Spinal cord (tissue), 10 donors: ENCODE results near the gene LRRC8E. TPM values are rescaled to one million over a fixed set of nuclear protein-coding genes. Genes with fewer than 3 reads are reported as not detected.
A peak's percentile ranks its signal among the peaks of the same experiment; 100 is the strongest.
"Not testable (repeated sequence)": the region's sequence is repeated elsewhere in the genome, so short reads cannot be mapped to it uniquely, and the experiment has no call there.

Experiments used
- DNase-seq, 6 donors: peaks; one replicate each; pipeline versions ENCODE4 v3.0.0 to v3.0.0-alpha.2; 2013 to 2015; ENCODE audit warnings: low spot score in 6 of 6, low read depth in 4 of 6
- H3K27ac ChIP-seq: one replicate; pipeline ENCODE4 v1.5.1; 2013; ENCODE audit warnings: low read depth, low read length, control low read depth
- H3K27me3 ChIP-seq: one replicate; pipeline ENCODE4 v1.6.1; 2013; ENCODE audit warnings: low read length; ENCODE audit not compliant: control insufficient read depth, insufficient read depth
- H3K36me3 ChIP-seq: one replicate; pipeline ENCODE4 v1.6.1; 2013; ENCODE audit warnings: low read length; ENCODE audit not compliant: control insufficient read depth, insufficient read depth
- H3K4me1 ChIP-seq: one replicate; pipeline ENCODE4 v1.6.1; 2013; ENCODE audit warnings: low read length; ENCODE audit not compliant: control insufficient read depth, insufficient read depth
- H3K4me3 ChIP-seq: one replicate; pipeline ENCODE4 v1.5.1; 2013; ENCODE audit warnings: low read depth, low read length, control low read depth
- H3K9me3 ChIP-seq: one replicate; pipeline ENCODE4 v1.6.1; 2013; ENCODE audit warnings: low read length; ENCODE audit not compliant: control insufficient read depth, insufficient read depth
- WGBS: methylation state at CpG from one replicate; pipeline ENCODE4 v1.1.5; 2013; ENCODE audit warnings: missing lambda C conversion rate; ENCODE audit not compliant: insufficient coverage; 5-methylcytosine and 5-hydroxymethylcytosine counted together
- polyA plus RNA-seq, 2 donors: library from polyadenylated mRNA; unstranded; fragments of 120-200 nt; gene quantifications; one replicate each; pipeline ENCODE4 v1.2.1, GENCODE V29; 2013; ENCODE audit not compliant: insufficient read length in 2 of 2
- total RNA-seq, 2 donors: library from RNA; depleted of rRNA in 1 of 2; stranded (reverse); fragments of 120-200 nt in 1 of 2; fragments of >200 nt in 1 of 2; gene quantifications; one replicate each; pipeline versions ENCODE4 v1.2.3 to v1.2.4, GENCODE V29; 2013 to 2014
- donor health status: healthy.

The LRRC8E gene
- total and polyA plus RNA-seq, 4 donors: 0.40 to 0.77 (median 0.66) TPM; not detected in 1

GRCh38 chr19:7928741-7929701 is 40.7 kb downstream of the LRRC8E start:
- H3K4me3 ChIP-seq: no peak overlapping the region
- peak in 1 of 6 donors; percentile 55 for DNase-seq
- WGBS: 51% methylated on average over 19 of the region's 24 CpGs
- H3K27me3 ChIP-seq: no peaks in the 10 kb centered on the region
- H3K4me1 ChIP-seq: peaks cover 54% of the 10 kb centered on the region
- H3K27ac ChIP-seq: peak overlapping the region; percentile 54
- H3K36me3 ChIP-seq: peaks cover 80% of the 10 kb centered on the region
- H3K9me3 ChIP-seq: no peaks in the 10 kb centered on the region

- H3K9me3 ChIP-seq, H3K27me3 ChIP-seq, DNase-seq, H3K27ac ChIP-seq, H3K4me3 ChIP-seq: not testable (repeated sequence)
- WGBS: 96% methylated on average over 9 of the region's 11 CpGs
- peaks cover 44% of the 10 kb centered on the region for H3K4me1 ChIP-seq
- peaks cover 81% of the 10 kb centered on the region for H3K36me3 ChIP-seq
Observed at GRCh38 chr19:7930030-7930429, 41.7 kb downstream of the LRRC8E start.

DNA sequence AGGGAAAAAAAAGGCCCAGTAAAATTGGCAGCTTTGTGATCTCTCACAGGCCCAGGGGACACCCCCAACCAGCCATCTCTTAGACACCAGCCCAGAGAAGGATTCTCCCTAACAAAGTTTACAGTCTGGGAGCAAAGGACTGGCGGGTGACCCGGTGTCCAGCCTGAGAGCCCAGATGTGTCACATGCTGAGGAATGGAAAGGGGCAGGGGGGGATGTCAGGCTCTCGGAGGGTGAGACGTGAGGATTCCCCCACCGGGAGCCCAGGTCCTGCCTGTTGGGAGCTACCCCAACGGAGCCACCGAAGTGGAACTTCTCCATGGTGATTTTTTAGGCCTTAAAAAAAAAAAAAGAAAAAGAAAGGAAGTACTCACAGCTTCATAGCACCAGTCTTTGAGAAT is 42.5 kb downstream of the LRRC8E start:
- peaks cover 89% of the 10 kb centered on the region for H3K36me3 ChIP-seq
- peaks cover 44% of the 10 kb centered on the region for H3K4me1 ChIP-seq
- no peaks in the 10 kb centered on the region for H3K9me3 ChIP-seq
- H3K27me3 ChIP-seq: no peaks in the 10 kb centered on the region
- H3K4me3 ChIP-seq: no peak overlapping the region
- WGBS: 83% methylated on average over 6 of the region's 7 CpGs
- H3K27ac ChIP-seq: no peak overlapping the region
- DNase-seq: no peak

DNA sequence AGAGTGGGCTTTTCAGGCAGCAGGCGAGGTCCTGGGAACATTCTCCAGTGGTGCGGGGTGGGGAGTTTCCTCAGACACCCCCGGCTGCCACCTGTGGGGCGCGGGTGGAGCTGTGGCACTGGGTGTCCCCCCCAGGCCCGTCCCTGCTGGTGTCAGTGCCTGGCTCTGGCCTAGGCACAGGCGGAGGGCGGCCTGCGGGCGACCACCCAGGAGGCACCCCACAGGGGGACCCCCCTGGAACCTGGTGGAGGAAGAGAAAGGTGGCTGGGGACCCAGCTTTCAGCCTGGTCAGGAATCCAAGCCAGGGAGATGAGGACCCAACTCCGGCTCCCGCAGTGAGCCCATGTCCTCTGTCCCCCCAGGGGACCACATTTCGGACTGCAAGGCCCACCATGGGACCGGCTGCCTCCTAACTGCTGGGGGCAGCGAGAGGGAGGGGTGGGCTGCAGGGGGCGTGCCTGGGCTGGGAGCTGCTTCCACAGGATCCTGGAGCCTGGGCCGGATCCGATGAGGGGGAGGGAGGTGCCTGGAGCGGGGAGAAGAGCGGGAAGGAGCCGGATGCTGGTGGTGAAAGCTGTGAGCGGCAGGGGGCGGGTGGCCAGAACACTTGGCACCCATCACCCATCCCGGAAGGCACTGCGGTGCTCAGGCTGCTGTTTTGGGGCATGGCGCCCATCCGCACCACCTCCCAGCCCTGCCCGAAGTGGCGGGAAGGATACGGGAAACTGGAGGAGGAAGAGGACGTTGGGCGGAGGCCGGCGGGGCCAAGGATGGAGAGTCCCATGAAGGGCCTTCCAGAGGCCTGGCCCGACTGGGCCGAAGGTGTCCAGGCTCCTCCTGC is 43.1 kb downstream of the LRRC8E start:
- H3K4me3 ChIP-seq: no peak overlapping the region
- no peaks in the 10 kb centered on the region for H3K27me3 ChIP-seq
- no peak overlapping the region for H3K27ac ChIP-seq
- peaks cover 40% of the 10 kb centered on the region for H3K4me1 ChIP-seq
- 95% methylated on average over 36 of the region's 36 CpGs for WGBS
- H3K9me3 ChIP-seq: no peaks in the 10 kb centered on the region
- DNase-seq: no peak
- peaks cover 94% of the 10 kb centered on the region for H3K36me3 ChIP-seq

GRCh38 chr19:7932276-7932929 is 44.1 kb downstream of the LRRC8E start:
- peaks cover 93% of the 10 kb centered on the region for H3K36me3 ChIP-seq
- H3K9me3 ChIP-seq: no peaks in the 10 kb centered on the region
- no peak overlapping the region for H3K27ac ChIP-seq
- H3K4me3 ChIP-seq: no peak overlapping the region
- no peak for DNase-seq
- no peaks in the 10 kb centered on the region for H3K27me3 ChIP-seq
- peaks cover 30% of the 10 kb centered on the region for H3K4me1 ChIP-seq
- 95% methylated on average over 22 of the region's 32 CpGs for WGBS

DNA sequence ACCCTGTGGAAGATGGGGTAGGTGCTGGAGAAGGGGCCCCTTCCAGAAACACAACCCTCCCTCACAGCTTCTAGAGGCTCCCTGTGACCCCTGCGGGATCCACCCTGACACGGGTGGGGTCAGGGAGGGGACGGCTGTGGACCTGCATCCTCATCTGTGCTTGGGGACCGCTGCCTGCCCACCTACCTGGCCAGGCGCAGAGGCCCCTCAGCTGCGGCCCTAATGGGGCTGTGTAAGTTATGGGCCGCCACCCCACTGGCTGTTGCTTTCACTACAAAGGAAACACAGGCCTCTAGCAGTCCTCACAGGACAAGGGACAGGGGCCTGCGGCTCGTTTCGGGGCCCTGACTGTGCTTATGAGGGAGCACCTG is 44.6 kb downstream of the LRRC8E start:
- Histone ChIP-seq H3K27me3 (no peaks in the 10 kb centered on the region), H3K4me3 (no peak overlapping the region), H3K27ac (no peak overlapping the region), H3K9me3 (no peaks in the 10 kb centered on the region), H3K36me3 (peaks cover 93% of the 10 kb centered on the region), H3K4me1 (peaks cover 25% of the 10 kb centered on the region)
- WGBS: 94% methylated on average over 8 of the region's 10 CpGs
- DNase-seq: no peak

DNA sequence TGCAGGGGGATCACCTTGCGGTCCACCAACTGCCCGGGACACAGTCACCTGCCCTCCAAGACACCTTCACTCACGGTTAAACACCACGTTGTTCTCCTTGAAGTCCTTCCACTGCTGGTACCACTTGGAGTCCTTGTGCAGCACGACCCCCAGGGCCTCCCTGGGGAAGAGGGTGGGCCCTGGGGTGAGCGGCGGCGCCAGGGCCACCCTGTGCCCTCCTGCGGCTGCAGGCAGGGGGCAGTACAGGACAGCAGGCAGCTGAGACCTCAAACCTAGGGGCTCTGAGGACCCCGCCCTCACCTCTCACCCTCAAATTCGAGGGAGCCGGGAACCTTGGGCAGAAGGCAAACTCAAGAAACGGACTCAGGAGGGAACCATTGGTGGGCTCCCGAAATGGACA is 45.1 kb downstream of the LRRC8E start:
- H3K27me3 ChIP-seq: no peaks in the 10 kb centered on the region
- H3K36me3 ChIP-seq: peaks cover 90% of the 10 kb centered on the region
- H3K4me3 ChIP-seq: no peak overlapping the region
- H3K9me3 ChIP-seq: no peaks in the 10 kb centered on the region
- H3K4me1 ChIP-seq: peaks cover 20% of the 10 kb centered on the region
- H3K27ac ChIP-seq: no peak overlapping the region
- 87% methylated on average over 13 of the region's 14 CpGs for WGBS
- no peak for DNase-seq

DNA sequence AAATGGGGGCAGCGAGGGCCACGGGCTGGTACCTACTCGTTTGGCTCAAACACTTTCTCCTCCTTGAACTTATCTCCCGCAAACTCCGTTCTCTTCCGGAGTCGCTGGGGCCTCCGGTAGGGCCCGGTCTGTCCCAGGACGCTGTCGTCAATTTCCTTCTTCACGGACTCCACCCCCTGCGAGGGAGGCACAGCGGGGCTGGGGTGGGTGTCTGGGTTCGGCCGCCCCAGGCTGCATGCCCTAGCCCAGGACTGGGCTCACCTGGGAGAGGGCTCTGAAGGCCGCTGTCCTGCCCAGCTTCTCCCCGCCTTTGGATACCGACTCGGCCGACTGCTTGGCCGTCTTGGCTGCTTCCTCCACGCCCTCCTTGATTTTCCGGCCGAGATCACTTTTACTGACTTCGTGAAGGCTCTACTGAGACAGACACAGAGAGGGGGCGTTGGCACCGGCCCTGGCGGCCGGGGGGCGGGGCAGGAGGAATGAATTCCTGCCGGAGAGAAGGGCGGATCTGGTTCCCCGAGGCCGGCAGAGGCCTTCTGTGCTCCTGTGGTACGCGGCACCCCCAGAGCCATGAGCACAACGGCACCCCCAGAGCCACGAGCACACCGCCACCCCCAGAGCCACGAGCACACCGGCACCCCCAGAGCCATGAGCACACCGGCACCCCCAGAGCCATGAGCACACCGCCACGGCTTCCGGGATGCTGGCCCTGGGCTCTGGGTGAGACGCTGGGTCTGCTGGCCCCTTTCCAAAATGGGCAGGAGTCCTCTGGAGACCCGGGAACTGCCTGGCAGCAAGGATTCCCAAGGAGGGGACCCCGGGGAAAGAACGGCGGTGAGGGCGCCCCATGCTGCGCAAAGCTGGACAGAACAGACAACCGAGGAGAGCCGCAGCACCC is 45.8 kb downstream of the LRRC8E start:
- no peak for DNase-seq
- Histone ChIP-seq H3K4me1 (peaks cover 15% of the 10 kb centered on the region), H3K9me3 (no peaks in the 10 kb centered on the region), H3K36me3 (peaks cover 90% of the 10 kb centered on the region), H3K27ac (no peak overlapping the region), H3K4me3 (no peak overlapping the region), H3K27me3 (no peaks in the 10 kb centered on the region)
- 89% methylated on average over 46 of the region's 55 CpGs for WGBS

- Histone ChIP-seq H3K36me3 (peaks cover 86% of the 10 kb centered on the region), H3K27ac (no peak overlapping the region), H3K9me3 (no peaks in the 10 kb centered on the region), H3K27me3 (no peaks in the 10 kb centered on the region), H3K4me1 (peaks cover 9% of the 10 kb centered on the region), H3K4me3 (no peak overlapping the region)
- DNase-seq: no peak
- 93% methylated on average over 21 of the region's 21 CpGs for WGBS
Observed at GRCh38 chr19:7934766-7935165, 46.5 kb downstream of the LRRC8E start.
